ENCODE data around the gene DCAF6. TPM values are rescaled to one million over a fixed set of nuclear protein-coding genes. Genes with fewer than 3 reads are reported as not detected.

Gene DCAF6
- total RNA-seq, 1 donor from 2014 or later: 28.1 TPM

DNA sequence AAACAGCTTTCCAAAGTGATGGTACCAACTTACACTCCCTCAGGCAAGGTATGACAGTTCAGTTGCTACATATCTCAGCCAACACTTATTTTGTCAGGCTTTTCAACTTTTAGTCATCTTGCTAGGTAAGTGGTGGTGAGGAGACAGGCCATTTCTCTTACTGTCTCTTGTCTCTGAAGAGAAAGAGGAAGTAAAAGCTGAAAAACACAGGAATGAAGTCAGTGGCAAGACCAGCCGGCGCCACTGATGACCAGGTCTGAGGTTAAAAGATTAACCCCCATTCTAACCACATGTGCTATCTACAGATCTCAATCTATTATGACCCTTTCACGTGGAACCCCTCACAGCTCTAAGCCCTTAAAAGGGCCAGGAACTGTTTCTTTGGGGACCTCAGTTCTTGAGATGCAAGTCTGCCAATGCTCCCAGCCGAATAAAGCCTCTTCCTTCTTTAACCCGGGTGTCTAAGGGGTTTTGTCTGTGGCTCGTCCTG lies 26.7 kb upstream of the DCAF6 start:
- H3K4me1 Mint-ChIP-seq (ENCODE audit: low read depth, unreplicated experiment): peaks cover 10% of the 10 kb centered on the region
- no peak for DNase-seq
- peaks cover 5% of the 10 kb centered on the region for H3K36me3 Mint-ChIP-seq (ENCODE audit: unreplicated experiment)
- TF ChIP-seq, protein P1, sequence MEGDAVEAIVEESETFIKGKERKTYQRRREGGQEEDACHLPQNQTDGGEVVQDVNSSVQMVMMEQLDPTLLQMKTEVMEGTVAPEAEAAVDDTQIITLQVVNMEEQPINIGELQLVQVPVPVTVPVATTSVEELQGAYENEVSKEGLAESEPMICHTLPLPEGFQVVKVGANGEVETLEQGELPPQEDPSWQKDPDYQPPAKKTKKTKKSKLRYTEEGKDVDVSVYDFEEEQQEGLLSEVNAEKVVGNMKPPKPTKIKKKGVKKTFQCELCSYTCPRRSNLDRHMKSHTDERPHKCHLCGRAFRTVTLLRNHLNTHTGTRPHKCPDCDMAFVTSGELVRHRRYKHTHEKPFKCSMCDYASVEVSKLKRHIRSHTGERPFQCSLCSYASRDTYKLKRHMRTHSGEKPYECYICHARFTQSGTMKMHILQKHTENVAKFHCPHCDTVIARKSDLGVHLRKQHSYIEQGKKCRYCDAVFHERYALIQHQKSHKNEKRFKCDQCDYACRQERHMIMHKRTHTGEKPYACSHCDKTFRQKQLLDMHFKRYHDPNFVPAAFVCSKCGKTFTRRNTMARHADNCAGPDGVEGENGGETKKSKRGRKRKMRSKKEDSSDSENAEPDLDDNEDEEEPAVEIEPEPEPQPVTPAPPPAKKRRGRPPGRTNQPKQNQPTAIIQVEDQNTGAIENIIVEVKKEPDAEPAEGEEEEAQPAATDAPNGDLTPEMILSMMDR (IDR thresholded peaks at IDR 0.05; ENCODE audit: partially characterized antibody, unreplicated experiment): no peak
- H3K9me3 Mint-ChIP-seq (ENCODE audit: unreplicated experiment): peaks cover 3% of the 10 kb centered on the region
- H3K27me3 Mint-ChIP-seq (ENCODE audit: unreplicated experiment): peaks cover 5% of the 10 kb centered on the region
- H3K27ac Mint-ChIP-seq (ENCODE audit: unreplicated experiment): no peak overlapping the region
- H3K4me3 Mint-ChIP-seq (ENCODE audit: unreplicated experiment): no peak overlapping the region

DNA sequence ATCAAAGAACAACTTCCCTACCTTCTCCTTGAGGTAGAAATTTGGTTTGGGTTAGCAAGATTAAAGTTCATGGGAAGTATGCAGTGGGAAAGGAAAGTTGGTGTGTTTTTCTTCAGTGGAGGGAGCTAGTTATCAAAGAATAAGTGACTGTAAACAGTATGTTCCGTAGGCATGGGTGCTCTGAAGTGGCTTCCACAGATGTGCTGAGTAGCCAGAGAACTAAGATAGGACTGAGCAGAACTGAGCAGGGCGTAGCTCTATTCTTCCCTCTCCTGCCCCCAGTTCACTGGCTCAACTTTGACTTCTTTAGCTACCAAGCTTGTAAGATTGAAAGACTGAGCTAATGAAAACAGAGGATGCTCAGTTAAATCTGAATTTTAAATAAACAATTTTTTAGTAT lies 26.0 kb upstream of the DCAF6 start:
- peaks cover 3% of the 10 kb centered on the region for H3K9me3 Mint-ChIP-seq (ENCODE audit: unreplicated experiment)
- H3K4me1 Mint-ChIP-seq (ENCODE audit: low read depth, unreplicated experiment): peaks cover 3% of the 10 kb centered on the region
- H3K27me3 Mint-ChIP-seq (ENCODE audit: unreplicated experiment): peaks cover 5% of the 10 kb centered on the region
- no peak for DNase-seq
- no peak overlapping the region for H3K4me3 Mint-ChIP-seq (ENCODE audit: unreplicated experiment)
- no peak overlapping the region for H3K27ac Mint-ChIP-seq (ENCODE audit: unreplicated experiment)
- TF ChIP-seq, protein P1 (IDR thresholded peaks at IDR 0.05; ENCODE audit: partially characterized antibody, unreplicated experiment): no peak
- H3K36me3 Mint-ChIP-seq (ENCODE audit: unreplicated experiment): peaks cover 5% of the 10 kb centered on the region

DNA sequence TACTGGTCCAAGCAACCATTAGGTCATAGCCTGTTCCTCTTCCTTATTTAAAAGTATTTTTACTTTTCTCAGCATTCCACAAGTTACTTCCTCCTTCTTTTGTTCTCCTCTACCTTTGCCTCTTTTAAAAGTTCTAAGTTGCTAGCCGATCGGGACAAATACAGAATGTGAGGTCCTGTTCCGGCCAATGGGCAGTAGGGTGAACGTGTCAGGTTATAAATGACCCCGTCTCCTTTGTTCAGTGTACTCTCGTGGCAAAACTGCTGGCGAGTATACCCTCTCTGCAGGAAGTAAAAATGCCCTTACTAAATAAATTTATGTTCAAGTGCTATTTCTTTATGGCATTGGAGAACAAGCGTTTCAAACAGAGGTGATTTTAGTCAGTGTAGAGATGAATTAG lies 25.1 kb upstream of the DCAF6 start:
- Mint-ChIP-seq H3K4me3 (ENCODE audit: unreplicated experiment) (no peak overlapping the region), H3K27ac (ENCODE audit: unreplicated experiment) (no peak overlapping the region), H3K4me1 (ENCODE audit: low read depth, unreplicated experiment) (peaks cover 3% of the 10 kb centered on the region), H3K36me3 (ENCODE audit: unreplicated experiment) (peaks cover 5% of the 10 kb centered on the region), H3K27me3 (ENCODE audit: unreplicated experiment) (peaks cover 5% of the 10 kb centered on the region), H3K9me3 (ENCODE audit: unreplicated experiment) (peaks cover 3% of the 10 kb centered on the region)
- TF ChIP-seq, protein P1 (IDR thresholded peaks at IDR 0.05; ENCODE audit: partially characterized antibody, unreplicated experiment): no peak
- no peak for DNase-seq

DNA sequence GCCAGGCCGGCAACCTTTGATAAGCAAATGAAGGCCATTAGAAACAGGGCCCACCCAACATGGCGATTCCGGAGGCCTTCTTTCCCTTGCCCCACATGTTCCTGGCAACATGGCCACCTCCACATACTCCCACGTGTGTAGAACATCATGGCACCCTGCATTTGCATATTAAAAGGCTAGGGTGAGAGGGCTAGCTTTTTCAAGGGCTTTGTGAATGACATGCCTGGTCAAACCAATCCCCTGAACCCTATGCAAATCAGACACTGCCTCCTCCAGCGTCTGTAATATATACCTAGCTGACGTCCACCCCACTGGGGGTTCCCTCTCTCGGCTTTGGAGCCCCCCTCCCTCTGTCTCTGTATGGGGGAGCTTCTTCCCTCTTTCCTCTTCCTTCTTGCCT lies 24.2 kb upstream of the DCAF6 start:
- Mint-ChIP-seq H3K36me3 (ENCODE audit: unreplicated experiment) (peaks cover 5% of the 10 kb centered on the region), H3K9me3 (ENCODE audit: unreplicated experiment) (peaks cover 3% of the 10 kb centered on the region), H3K4me1 (ENCODE audit: low read depth, unreplicated experiment) (peaks cover 3% of the 10 kb centered on the region), H3K27ac (ENCODE audit: unreplicated experiment) (no peak overlapping the region), H3K27me3 (ENCODE audit: unreplicated experiment) (peaks cover 5% of the 10 kb centered on the region), H3K4me3 (ENCODE audit: unreplicated experiment) (no peak overlapping the region)
- TF ChIP-seq, protein P1 (IDR thresholded peaks at IDR 0.05; ENCODE audit: partially characterized antibody, unreplicated experiment): no peak
- no peak for DNase-seq

DNA sequence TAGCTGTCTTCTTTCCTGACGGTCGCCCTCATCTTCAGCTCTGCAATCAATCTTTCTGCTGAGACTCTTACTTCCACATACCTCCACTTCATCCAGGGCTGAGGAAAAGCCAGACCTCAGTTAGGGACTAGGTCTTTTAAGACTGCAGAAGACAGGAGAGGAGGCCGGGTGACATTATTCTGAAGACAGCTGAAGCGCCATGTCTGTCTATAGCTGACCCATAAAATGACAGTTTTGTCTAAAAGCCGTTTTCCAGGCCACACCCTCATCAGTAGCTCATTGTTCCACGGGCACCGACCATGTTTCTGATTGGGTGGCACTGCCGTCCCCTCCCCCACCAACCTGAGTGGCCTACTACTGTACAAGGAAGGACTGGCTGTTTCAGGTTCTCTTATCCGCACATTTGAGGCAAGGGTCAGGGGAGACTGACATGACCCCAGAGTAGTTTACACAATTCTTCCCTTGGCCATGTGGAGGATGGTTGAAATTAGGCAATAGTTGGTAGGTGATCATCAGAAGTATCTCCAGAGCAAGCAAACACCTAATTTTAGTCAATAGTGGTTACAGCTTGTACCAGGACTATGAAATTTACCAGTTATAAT lies 22.5 kb upstream of the DCAF6 start, which contains the start of gene ADCY10:
Gene ADCY10 (minus strand): TSS at position 240 of the 602 bp plus-strand sequence. CDS start 8,994 bp downstream, outside the sequence.
- H3K4me1 Mint-ChIP-seq (ENCODE audit: low read depth, unreplicated experiment): peaks cover 3% of the 10 kb centered on the region
- H3K9me3 Mint-ChIP-seq (ENCODE audit: unreplicated experiment): peaks cover 3% of the 10 kb centered on the region
- TF ChIP-seq, protein P1 (IDR thresholded peaks at IDR 0.05; ENCODE audit: partially characterized antibody, unreplicated experiment): no peak
- H3K36me3 Mint-ChIP-seq (ENCODE audit: unreplicated experiment): peaks cover 5% of the 10 kb centered on the region
- no peak within 1 kb of the TSS for H3K4me3 Mint-ChIP-seq (ENCODE audit: unreplicated experiment)
- no peak within 1 kb of the TSS for H3K27ac Mint-ChIP-seq (ENCODE audit: unreplicated experiment)
- peaks cover 5% of the 10 kb centered on the region for H3K27me3 Mint-ChIP-seq (ENCODE audit: unreplicated experiment)
- DNase-seq: no peak
